Right ventricle myocardium inferior (tissue), 1 donor: Measurements from ENCODE around the gene OSBPL2. TPM values are rescaled to one million over a fixed set of nuclear protein-coding genes. Genes with fewer than 3 reads are reported as not detected.

Experiments used
- ATAC-seq: fragments of 200-7000 bp; cut with Tn5 transposase; one replicate; pipeline ENCODE4 v1.9.1; 2020; ENCODE audit warnings: mild to moderate bottlenecking, moderate library complexity
- DNase-seq: peaks from one replicate; pipeline ENCODE4 v3.0.0; 2021; ENCODE audit errors: missing footprints
- intact Hi-C: fragments of 100-400 bp; cut with DNase I; formaldehyde crosslinking; loops from one replicate; pipeline ENCODE4 v1.11.0; 2022
- total RNA-seq: library from RNA; stranded (reverse); fragmentation: NEBNext Ultra II Directional; extraction: Animal tissue kit (Norgen Biotek cat#: 25700); gene quantifications from one replicate; pipeline ENCODE4 v1.2.1, GENCODE V29; 2021
- donor health status: DM: no; HTN: yes; CAD: no; lungs with severe emphysema.

OSBPL2 gene
- total RNA-seq, 1 donor from 2014 or later, result 59.5 TPM

- DNase-seq (peak; percentile 98), ATAC-seq (peak; percentile 95)
- intact Hi-C loops, result loop anchor here (1.0 to 10.0 kb wide), 4 partner anchors 80 to 492 kb away; partner anchors contain the start of genes CABLES2 and MRGBP
Observed at GRCh38 chr20:62302341-62303061, 64.2 kb downstream of the OSBPL2 start, which contains the start of gene ADRM1. TSS of gene ADRM1 (plus strand) at chr20:62302997. CDS start at chr20:62303569, 572 bp downstream.

GRCh38 chr20:62303062-62303339 lies 64.7 kb downstream of the OSBPL2 start:
- ATAC-seq (no peak), DNase-seq (no peak)
- intact Hi-C loops, result loop anchor here (5.0 to 10.0 kb wide), 2 partner anchors 189 to 492 kb away; partner anchors contain the start of gene MRGBP

- ATAC-seq (no peak), DNase-seq (peak; percentile 61)
- intact Hi-C loops, result loop anchor here (5.0 to 10.0 kb wide), 2 partner anchors 189 to 491 kb away; partner anchors contain the start of gene MRGBP
Observed at GRCh38 chr20:62303340-62304226, 65.3 kb downstream of the OSBPL2 start.

- intact Hi-C loops, result loop anchor here (5.0 to 10.0 kb wide), 3 partner anchors 43 to 490 kb away; partner anchors contain the start of gene MRGBP
- peak; percentile 71 for DNase-seq
- no peak for ATAC-seq
Observed at GRCh38 chr20:62304331-62305148, 66.2 kb downstream of the OSBPL2 start.

- no peak for ATAC-seq
- DNase-seq, result peak; percentile 64
- intact Hi-C loops, result loop anchor here (5.0 to 10.0 kb wide), 2 partner anchors 42 to 490 kb away; partner anchors contain the start of gene MRGBP
Observed at GRCh38 chr20:62305149-62305764, 66.9 kb downstream of the OSBPL2 start.

GRCh38 chr20:62305765-62306413 lies 67.6 kb downstream of the OSBPL2 start:
- intact Hi-C loops, result loop anchor here (5.0 to 10.0 kb wide), 2 partner anchors 41 to 489 kb away; partner anchors contain the start of gene MRGBP
- no peak for ATAC-seq
- DNase-seq, result peak; percentile 45

- DNase-seq (peak; percentile 63), ATAC-seq (no peak)
- intact Hi-C loops, result loop anchor here (5.0 to 10.0 kb wide), 2 partner anchors 41 to 488 kb away; partner anchors contain the start of gene MRGBP
Observed at GRCh38 chr20:62306414-62307187, 68.3 kb downstream of the OSBPL2 start.

GRCh38 chr20:62307226-62308101 lies 69.1 kb downstream of the OSBPL2 start:
- intact Hi-C loops, result loop anchor here (5.0 to 10.0 kb wide), 2 partner anchors 40 to 487 kb away; partner anchors contain the start of gene MRGBP
- DNase-seq, result peak; percentile 57
- no peak for ATAC-seq

GRCh38 chr20:62308102-62308822 lies 69.9 kb downstream of the OSBPL2 start:
- peak; percentile 15 for ATAC-seq
- DNase-seq, result peak; percentile 50
- intact Hi-C loops, result loop anchor here (5.0 to 10.0 kb wide), 2 partner anchors 39 to 487 kb away; partner anchors contain the start of gene MRGBP

- DNase-seq, result peak; percentile 37
- no peak for ATAC-seq
- intact Hi-C loops, result loop anchor here (5.0 to 10.0 kb wide), 2 partner anchors 38 to 485 kb away; partner anchors contain the start of gene MRGBP
Observed at GRCh38 chr20:62309198-62309944, 71.0 kb downstream of the OSBPL2 start.

GRCh38 chr20:62309947-62310756 lies 71.8 kb downstream of the OSBPL2 start:
- intact Hi-C loops, result loop anchor here (5.0 to 10.0 kb wide), 2 partner anchors 37 to 485 kb away; partner anchors contain the start of gene MRGBP
- ATAC-seq (no peak), DNase-seq (peak; percentile 63)

- ATAC-seq, result no peak
- intact Hi-C loops, result no loop called here
- DNase-seq, result no peak
Observed at GRCh38 chr20:62310757-62311121, 72.4 kb downstream of the OSBPL2 start.

- intact Hi-C loops, result no loop called here
- ATAC-seq (no peak), DNase-seq (peak; percentile 46)
Observed at GRCh38 chr20:62311150-62311549, 72.8 kb downstream of the OSBPL2 start.
